GM19452 (cell line): ENCODE measurements around the gene ABT1.

Experiments
- ATAC-seq: cut with Tn5 transposase; IDR thresholded peaks from one replicate; pipeline ENCODE4 v1.9.1; 2021; ENCODE audit not compliant: unreplicated experiment

ABT1 gene

DNA sequence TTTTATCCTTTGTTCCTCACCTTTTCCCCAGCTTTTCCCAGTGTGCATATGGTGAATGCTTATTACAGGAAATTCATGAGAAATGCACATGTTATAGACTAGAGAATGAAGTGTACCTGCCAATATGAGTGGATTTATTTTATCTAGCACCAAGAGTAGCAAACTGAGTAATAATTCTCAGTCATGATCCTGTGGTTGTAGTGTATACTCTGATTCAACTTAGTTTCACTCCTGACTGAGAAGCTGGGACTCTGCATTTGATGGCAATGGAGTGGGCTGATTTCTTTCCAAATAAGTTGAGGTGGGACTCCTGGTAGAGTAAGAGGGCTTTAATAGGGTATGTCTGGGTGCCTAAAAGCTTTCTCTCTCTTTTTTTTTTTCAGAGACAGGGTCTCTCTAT, 4.0 kb downstream of the ABT1 start:
- no peak for ATAC-seq

DNA sequence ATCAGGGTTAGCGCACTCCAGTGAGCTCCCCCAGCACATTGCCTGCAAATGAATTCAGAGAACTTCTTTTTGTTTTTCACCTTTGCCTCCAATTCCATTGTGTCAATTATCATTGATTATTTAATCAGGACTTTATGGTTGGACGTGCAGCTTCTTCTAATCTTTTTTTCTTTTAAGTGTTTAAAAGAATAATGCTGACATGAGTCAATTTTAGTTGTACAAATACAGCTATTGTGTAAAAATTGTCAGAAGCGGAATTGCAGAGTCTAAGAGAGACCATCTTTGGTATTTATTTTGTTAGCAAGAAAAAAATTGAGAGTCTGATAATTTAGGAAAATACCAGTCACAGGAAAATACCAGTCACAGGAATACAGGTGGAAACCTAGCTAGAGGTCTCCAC, 5.5 kb downstream of the ABT1 start:
- ATAC-seq: no peak

DNA sequence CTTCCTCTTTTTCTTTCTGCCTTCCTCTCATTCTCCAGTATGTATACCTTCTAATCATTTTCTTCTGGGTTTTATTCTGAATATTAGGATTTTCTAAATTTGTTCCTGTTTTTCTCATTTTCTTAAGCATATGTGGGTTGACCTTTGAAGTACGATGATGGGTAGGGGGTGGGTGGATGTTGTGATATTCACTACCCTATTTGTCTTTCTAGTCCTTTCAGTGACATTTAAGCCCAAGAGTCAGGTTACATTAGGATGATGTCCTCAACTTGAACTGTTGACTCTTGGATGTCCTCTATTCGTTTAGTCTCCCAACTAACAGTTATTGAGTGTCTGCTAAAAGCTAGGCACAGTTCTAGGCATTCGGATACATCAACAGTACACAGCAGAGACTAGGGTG, 7.3 kb downstream of the ABT1 start:
- no peak for ATAC-seq

DNA sequence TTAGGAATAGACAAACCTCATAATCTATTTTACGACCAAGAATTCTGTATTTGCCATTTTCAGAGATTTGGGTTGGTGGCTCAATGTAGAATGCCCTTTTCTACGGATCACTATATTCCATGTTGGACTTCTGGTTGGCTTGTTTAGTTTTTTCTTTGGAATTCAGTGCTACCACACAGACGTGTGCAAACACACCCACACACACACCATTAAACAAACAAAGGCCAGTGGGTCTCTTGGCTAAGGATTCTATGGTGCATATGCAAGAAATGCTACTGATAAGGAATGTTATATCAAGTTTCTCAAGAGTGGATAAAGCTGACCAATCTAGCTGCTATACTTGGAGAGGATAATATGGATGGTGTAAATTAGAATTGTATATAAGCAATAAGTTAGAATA, 8.0 kb downstream of the ABT1 start:
- no peak for ATAC-seq

- no peak for ATAC-seq
Observed at GRCh38 chr6:26607434-26608230, 10.9 kb downstream of the ABT1 start.

DNA sequence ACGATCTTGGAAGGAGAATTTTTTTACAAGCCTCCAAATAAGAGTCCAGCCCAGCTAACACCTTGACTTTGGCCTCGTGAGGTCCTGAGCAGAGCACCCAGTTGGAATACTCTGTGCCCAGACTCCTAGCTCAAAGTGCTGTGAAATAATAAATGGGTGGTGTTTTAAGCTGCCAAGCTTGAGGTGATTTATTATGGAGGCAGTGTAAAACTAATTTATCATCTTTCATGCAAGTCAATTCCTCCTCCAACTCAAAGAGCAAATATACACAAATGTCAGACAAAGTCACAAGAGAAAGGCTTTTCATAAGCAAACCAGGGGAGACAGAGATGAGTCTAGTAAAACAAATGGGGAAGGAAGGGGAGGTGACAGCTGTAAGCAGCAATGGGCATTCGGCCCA, 12.7 kb downstream of the ABT1 start:
- no peak for ATAC-seq

DNA sequence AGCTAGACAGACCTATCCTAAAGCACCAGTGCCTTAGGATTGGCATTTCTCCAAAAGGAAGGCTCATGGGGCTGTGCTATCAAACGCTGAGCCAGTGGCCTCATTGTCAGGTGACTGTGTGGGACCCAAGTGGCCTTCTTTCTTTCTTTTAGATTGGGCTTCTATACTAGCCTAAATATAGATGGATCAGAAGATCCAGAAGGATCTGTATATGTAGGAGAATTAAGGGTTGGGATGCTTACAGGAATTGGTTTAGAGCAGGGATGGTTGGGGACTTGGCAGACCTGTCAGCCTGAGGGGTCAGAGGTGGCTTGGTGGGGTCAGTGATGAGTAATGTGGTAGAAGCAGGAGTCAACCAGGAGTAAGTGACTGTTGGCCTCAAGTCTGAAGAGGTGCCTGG, 14.8 kb downstream of the ABT1 start:
- no peak for ATAC-seq

GRCh38 chr6:26613201-26613600, 16.4 kb downstream of the ABT1 start:
- ATAC-seq: no peak

DNA sequence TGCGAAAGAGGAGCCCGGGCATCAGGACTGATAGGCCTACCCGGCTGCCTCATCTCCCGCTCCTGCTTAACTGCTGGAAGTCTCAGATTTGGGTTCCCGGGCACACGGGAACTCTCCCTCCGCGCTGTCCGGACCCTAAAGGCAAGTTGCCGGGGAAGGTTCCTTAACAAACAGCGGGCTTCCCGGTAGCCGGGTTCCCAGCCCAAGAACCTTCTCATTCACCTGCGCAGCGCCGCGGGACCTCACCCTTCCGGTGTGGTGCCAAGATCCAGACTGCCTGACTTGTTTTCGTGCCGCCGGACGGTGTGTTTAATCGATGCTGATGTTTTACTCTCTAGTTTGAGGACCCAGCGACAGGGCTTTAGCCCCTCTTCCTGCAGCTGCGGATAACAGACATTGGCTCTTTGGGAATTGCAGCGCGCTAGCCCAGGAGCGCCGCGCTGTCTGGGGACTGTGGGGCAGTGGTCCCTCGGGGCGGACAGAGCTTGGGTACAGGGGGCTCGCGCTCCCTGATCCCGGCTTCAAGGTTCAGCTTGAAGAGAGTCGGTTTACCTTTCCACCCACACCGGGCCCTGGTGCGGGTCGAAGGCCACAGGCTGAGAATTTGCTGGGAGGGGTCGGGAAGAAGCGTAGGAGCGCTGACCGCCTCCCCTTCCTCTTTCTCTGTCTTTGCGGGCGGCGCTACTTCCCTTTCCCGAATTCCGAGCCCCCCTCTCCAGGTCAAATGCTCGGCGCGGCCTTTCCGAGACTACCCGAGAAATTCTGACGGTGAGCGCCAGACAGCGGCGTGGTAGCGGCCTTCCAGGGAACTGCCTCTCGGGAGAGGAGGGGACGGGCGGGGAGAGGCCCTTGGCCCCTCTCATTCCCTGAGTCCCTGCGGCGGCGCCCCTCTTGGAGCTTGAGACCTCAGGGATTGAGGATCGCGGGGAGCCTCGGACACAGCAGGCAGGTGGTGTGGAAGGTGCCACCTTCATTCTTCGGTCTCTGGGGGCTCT, 17.2 kb downstream of the ABT1 start:
- ATAC-seq: no peak

DNA sequence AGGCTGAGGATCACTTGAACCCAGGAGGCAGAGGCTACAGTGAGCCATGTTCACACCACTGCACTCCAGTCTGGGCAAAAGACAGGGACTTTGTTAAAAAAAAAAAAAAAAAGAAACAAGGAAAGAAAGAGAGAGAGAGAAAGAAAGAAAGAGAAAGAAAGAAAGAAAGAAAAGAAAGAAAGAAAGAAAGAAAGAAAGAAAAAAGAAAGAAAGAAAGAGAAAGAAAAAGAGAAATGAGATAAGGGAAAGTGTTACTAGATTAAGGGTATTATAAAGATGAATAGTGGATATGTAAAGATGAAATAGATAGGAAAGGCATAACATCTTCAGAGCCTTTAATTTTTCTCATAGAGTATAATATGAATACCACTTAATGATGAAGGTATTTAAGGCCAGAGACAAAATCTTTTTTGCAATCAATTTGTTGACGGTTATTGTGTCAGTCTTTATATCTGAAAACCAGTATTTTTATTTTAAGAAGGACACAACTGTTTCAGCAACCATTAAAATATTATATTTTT, 26.6 kb downstream of the ABT1 start:
- ATAC-seq: no peak

- no peak for ATAC-seq
Observed at GRCh38 chr6:26624557-26624956, 27.8 kb downstream of the ABT1 start.

- no peak for ATAC-seq
Observed at GRCh38 chr6:26627843-26628242, 31.1 kb downstream of the ABT1 start.

GRCh38 chr6:26629359-26629758, 32.6 kb downstream of the ABT1 start:
- ATAC-seq: no peak

DNA sequence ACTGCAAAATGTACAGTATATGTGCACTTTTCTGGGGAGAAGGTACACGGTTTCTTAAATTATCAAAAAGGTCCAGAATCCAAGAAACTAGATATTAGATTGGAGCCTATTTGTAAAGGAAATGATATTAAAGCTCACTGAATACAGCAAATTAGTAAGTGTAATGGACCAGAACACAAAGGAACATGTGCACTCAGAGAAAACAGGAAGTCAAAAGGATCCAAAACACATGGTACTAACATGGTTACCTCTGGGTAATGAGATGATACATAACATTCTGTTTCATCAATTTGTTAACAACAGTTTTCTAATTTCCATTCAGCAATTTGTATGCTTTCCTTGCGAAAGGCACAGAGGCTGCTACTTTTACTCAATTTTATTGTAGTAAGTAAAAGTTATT, 44.1 kb downstream of the ABT1 start:
- ATAC-seq: no peak

- no peak for ATAC-seq
Observed at GRCh38 chr6:26646074-26646473, 49.3 kb downstream of the ABT1 start.
